Measurements from ENCODE around the gene NPFFR2.

DNA sequence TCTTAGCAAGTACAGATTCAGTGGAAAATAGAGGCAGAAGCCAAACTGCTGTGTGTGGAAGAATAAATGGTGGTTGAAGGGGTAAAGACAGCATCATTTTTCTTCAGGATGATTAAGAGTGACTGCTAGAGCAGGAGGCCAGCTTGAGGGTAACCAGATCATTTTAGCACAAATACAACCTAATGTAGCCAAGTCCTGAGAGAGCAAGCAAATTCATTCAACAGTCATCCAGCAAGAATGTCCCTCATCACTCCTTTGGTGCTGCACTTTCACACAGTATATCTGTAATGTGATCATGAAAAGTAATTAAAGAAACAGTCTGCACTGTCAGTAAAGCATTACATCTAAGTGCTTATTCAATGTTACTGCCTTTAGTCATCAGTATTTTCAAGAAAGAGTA lies 44.8 kb downstream of the NPFFR2 start:
- no peak for TF ChIP-seq CTCF (conservative IDR thresholded peaks at IDR 0.05 in 1 of 2, IDR thresholded peaks at IDR 0.05 in 1 of 2; ENCODE audit: extremely low read depth in 1 of 2, insufficient read depth in 1 of 2, low read depth in 1 of 2, low read length in 2 of 2)
- no peak for TF ChIP-seq EZH2 (IDR thresholded peaks at IDR 0.05; ENCODE audit: borderline replicate concordance, low read length)

All from mammary epithelial cell (primary cell).